Nephron progenitor cell (in vitro differentiated cells): ENCODE measurements around the gene PPT1.
A peak's percentile ranks its signal among the peaks of the same experiment; 100 is the strongest.

Experiments used
- DNase-seq: peaks from one replicate; pipeline ENCODE4 v3.0.0; 2021
- H3K27ac Mint-ChIP-seq: 2 replicates; pipeline ENCODE4 v1.8.0; 2021; ENCODE audit warnings: mild to moderate bottlenecking, moderate library complexity, mixed read lengths
- H3K27me3 Mint-ChIP-seq: 2 replicates; pipeline ENCODE4 v1.8.0; 2021; ENCODE audit warnings: mild to moderate bottlenecking, low read depth, mixed read lengths; ENCODE audit not compliant: poor library complexity
- H3K36me3 Mint-ChIP-seq: 2 replicates; pipeline ENCODE4 v1.8.0; 2021; ENCODE audit warnings: low read depth, mixed read lengths
- H3K4me1 Mint-ChIP-seq: 2 replicates; pipeline ENCODE4 v1.8.0; 2021; ENCODE audit warnings: mixed read lengths
- H3K4me3 Mint-ChIP-seq: 2 replicates; pipeline ENCODE4 v1.8.0; 2021; ENCODE audit warnings: mild to moderate bottlenecking, moderate library complexity, mixed read lengths
- H3K9me3 Mint-ChIP-seq: 2 replicates; pipeline ENCODE4 v1.8.0; 2021; ENCODE audit warnings: mild to moderate bottlenecking, moderate library complexity, mixed read lengths
- TF ChIP-seq, protein P1 (sequence below): fragments of 200-600 bp; sonication (generic); IDR thresholded peaks from 2 replicates; pipeline ENCODE4 v1.5.0; 2021; ENCODE audit warnings: antibody characterized with exemption

Gene PPT1

DNA sequence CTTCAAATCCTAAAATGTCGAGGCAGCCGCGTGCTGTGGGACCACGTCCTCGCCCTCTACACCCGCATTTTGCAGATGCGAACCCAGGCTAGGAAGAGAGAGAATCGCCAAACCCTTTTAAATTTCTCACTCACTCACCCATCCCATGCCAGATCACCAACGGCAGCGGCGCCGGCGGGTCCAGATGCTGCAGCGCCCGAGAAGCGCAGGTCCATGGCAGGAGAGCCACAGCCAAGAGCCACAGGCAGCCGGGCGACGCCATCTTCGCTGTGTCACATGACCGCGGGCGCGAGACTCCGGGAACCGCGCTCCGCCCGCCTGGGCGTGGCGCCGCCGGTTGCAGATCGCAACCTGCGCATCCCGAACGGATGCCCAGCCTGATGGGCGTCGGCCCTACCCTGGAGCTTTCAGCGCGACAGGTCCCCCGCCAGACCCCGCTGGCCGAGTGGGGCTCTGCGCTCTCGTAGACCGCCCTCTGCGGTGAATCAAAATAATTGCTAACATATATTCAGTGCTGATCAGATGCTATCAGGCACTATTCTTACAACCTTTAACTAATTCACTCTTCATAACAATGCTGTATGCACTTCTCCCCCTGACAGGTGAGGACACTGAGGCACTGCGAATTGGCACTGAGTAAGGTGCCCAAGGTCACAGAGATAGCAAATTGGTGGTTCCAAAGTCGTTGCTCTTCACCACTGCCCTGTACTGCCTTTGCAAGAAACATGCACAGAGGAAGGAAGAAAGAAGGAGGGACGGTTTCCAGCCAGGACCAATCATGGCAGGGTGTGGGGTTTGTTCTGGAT lies at the start of gene PPT1:
Gene PPT1, minus strand, starts transcription at position 276 of the 806 bp plus-strand sequence. Its CDS starts 14 bp downstream, at position 262.
- Mint-ChIP-seq H3K36me3 (peaks cover 20% of the 10 kb centered on the region), H3K27me3 (peaks cover 26% of the 10 kb centered on the region), H3K4me1 (peaks cover 28% of the 10 kb centered on the region), H3K9me3 (peaks cover 5% of the 10 kb centered on the region), H3K27ac (peak within 1 kb of the TSS; percentile 75), H3K4me3 (peak within 1 kb of the TSS; percentile 99)
- peak; percentile 82 for DNase-seq
- TF ChIP-seq, protein P1, sequence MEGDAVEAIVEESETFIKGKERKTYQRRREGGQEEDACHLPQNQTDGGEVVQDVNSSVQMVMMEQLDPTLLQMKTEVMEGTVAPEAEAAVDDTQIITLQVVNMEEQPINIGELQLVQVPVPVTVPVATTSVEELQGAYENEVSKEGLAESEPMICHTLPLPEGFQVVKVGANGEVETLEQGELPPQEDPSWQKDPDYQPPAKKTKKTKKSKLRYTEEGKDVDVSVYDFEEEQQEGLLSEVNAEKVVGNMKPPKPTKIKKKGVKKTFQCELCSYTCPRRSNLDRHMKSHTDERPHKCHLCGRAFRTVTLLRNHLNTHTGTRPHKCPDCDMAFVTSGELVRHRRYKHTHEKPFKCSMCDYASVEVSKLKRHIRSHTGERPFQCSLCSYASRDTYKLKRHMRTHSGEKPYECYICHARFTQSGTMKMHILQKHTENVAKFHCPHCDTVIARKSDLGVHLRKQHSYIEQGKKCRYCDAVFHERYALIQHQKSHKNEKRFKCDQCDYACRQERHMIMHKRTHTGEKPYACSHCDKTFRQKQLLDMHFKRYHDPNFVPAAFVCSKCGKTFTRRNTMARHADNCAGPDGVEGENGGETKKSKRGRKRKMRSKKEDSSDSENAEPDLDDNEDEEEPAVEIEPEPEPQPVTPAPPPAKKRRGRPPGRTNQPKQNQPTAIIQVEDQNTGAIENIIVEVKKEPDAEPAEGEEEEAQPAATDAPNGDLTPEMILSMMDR = no peak

DNA sequence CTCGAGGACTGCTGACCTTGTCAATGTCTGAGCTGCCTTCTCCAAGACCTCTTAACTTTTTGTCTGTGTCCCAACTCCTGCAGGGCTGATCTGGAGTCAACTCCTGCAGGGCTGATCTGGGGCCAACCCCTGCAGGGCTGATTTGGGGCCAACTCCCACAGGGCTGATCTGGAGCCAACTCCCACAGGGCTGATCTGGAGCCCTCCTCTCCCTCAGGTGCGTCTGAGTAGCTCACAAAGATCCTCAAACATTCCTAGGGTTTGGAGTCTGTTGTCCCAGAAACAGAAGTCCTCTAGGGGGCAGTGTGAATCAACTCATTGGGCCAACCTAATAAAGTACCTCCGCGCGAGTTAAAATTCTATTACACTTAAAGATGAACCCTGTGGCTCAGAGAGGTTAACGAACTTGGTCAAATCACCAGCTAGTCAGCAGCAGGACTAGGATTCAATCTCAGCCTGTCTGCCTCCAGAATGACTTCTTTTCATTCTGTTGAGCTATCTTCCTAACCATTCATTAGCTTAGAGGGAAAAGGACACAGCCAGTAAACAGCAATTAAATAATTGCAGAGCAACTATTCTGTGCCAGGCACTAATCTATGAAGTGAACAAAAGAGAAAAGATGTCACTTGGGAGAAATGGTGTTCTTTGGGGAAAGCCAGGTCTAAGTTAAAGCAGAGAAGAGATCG lies 47.0 kb upstream of the PPT1 start:
- peak; percentile 64 for DNase-seq
- peaks cover 8% of the 10 kb centered on the region for H3K4me1 Mint-ChIP-seq
- no peaks in the 10 kb centered on the region for H3K36me3 Mint-ChIP-seq

DNA sequence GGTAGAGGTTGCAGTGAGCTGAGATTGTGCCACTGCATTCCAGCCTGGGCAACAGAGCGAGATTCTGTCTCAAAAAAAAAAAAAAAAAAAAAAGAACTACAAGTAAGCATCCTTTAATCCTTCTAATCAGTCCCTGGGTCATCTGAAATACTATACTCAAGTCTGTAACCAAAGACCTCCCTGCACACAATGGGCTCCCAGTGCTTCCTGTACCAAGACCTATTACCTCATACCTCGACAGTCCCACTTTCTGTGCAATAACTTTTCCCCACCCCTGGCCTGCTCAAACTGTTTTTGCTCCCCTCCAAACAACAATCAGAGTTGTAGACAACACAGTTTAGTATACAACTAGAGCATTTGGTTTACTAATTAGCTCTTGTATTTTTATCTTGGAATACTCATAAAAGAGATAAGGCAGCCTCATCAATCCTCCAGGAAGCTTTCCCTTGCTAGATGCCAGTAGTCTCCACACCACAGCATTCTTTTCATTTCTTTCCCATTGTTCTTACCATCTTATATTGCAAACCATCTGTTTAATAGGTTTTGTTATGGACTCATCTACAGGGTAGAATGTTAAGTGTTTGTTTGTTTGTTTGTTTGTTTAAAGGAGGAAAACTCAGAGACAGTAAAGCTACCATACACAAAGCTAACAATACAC lies 45.0 kb upstream of the PPT1 start:
- H3K27ac Mint-ChIP-seq = no peak overlapping the region
- no peaks in the 10 kb centered on the region for H3K36me3 Mint-ChIP-seq
- H3K4me3 Mint-ChIP-seq = no peak overlapping the region
- H3K9me3 Mint-ChIP-seq = no peaks in the 10 kb centered on the region
- no peak for DNase-seq
- TF ChIP-seq, protein P1 = no peak
- peaks cover 77% of the 10 kb centered on the region for H3K27me3 Mint-ChIP-seq
- H3K4me1 Mint-ChIP-seq = peaks cover 8% of the 10 kb centered on the region

More for the DNA sequence above, 47.0 kb upstream of the PPT1 start:
- Mint-ChIP-seq H3K27ac (peak overlapping the region; percentile 30), H3K9me3 (no peaks in the 10 kb centered on the region), H3K4me3 (no peak overlapping the region), H3K27me3 (peaks cover 80% of the 10 kb centered on the region)
- TF ChIP-seq, protein P1 = peak; percentile 64

DNA sequence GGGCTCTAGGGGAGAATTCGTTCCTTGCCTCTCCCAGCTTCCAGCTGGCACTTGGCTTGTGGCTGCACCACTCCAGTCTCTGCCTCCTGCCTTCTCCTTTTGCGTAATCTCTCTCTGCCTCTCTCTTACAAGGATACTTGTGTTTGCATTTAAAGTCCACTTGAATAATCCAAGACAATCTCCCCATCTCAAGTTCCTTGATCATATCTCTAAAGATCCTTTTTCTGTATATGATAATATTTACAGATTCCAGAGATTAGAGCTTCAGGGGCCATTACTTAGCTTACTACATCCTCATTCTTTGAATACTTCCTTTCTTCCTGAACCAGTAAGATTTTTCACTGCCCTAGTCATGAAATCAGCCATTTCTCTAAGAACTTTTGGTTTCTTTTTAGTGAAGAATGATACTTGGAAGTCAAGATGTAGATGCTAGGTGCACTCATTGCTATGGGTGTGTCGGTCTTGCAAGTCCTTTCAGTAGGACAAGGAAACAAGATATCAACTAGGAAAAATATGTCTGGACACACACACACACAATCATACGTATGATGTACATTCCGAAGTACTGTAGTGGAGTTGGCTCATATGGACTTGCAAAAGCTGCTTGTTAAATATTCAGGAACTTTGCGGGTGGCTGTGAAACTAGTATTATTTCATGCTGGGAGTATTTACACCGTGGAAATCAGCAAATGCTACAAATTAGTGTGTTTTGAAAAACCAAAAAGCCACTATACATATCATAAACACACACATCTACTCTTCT lies 43.3 kb upstream of the PPT1 start:
- H3K27ac Mint-ChIP-seq = no peak overlapping the region

DNA sequence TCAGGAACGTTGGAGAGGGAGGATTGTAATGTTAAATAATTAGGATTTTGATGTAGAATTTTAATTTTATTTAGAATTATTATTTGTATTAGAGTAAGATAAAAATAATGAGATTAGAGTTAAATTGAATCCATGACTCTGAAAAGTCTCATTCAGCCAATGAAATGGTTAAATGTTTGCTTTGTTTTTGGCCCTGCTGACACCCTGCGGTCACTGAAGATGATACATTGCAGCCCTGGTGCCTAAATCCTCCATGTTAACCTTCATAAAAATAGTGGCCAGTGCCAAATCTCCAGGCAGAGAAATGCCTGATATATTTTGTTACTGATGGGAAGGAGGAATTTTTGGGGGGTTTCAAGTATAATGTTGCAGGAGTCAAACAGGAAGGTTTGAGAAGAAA lies 36.8 kb upstream of the PPT1 start:
- TF ChIP-seq, protein P1 = no peak
- no peaks in the 10 kb centered on the region for H3K36me3 Mint-ChIP-seq
- H3K27me3 Mint-ChIP-seq = peaks cover 35% of the 10 kb centered on the region
- DNase-seq = no peak
- H3K27ac Mint-ChIP-seq = no peak overlapping the region
- H3K4me3 Mint-ChIP-seq = no peak overlapping the region
- no peaks in the 10 kb centered on the region for H3K4me1 Mint-ChIP-seq
- peaks cover 15% of the 10 kb centered on the region for H3K9me3 Mint-ChIP-seq

More for the DNA sequence above, 43.3 kb upstream of the PPT1 start:
- Mint-ChIP-seq H3K4me1 (peaks cover 8% of the 10 kb centered on the region), H3K4me3 (no peak overlapping the region), H3K36me3 (no peaks in the 10 kb centered on the region), H3K9me3 (no peaks in the 10 kb centered on the region), H3K27me3 (peaks cover 68% of the 10 kb centered on the region)
- no peak for DNase-seq
- TF ChIP-seq, protein P1 = no peak
